ENCODE data around the gene MYH7B.

MYH7B gene

GRCh38 chr20:34955231-34956040 lies at the start of gene MYH7B, which contains the start of gene GSS:
Gene MYH7B, plus strand, starts transcription at chr20:34955868. Its CDS starts 22,138 bp downstream, at chr20:34978006.
Gene GSS, minus strand, starts transcription at chr20:34955806. Its CDS starts 3,954 bp downstream, at chr20:34951852.
- DNase-seq = peak; percentile 94

GRCh38 chr20:34907616-34908469 lies 47.8 kb upstream of the MYH7B start:
- no peak for DNase-seq

GRCh38 chr20:34915131-34915530 lies 40.5 kb upstream of the MYH7B start:
- DNase-seq = no peak

- no peak for DNase-seq
Observed at GRCh38 chr20:34915749-34916455, 39.8 kb upstream of the MYH7B start.

- no peak for DNase-seq
Observed at GRCh38 chr20:34916774-34917354, 38.8 kb upstream of the MYH7B start.

- no peak for DNase-seq
Observed at GRCh38 chr20:34920055-34920454, 35.6 kb upstream of the MYH7B start.

GRCh38 chr20:34921436-34921835 lies 34.2 kb upstream of the MYH7B start:
- DNase-seq = no peak

GRCh38 chr20:34922654-34923381 lies 32.9 kb upstream of the MYH7B start:
- DNase-seq = no peak

GRCh38 chr20:34923414-34923813 lies 32.3 kb upstream of the MYH7B start:
- no peak for DNase-seq

- no peak for DNase-seq
Observed at GRCh38 chr20:34925341-34925740, 30.3 kb upstream of the MYH7B start.

GRCh38 chr20:34925981-34926380 lies 29.7 kb upstream of the MYH7B start:
- DNase-seq = no peak

GRCh38 chr20:34926581-34926980 lies 29.1 kb upstream of the MYH7B start:
- DNase-seq = no peak

- no peak for DNase-seq
Observed at GRCh38 chr20:34927736-34928135, 27.9 kb upstream of the MYH7B start.

- no peak for DNase-seq
Observed at GRCh38 chr20:34928411-34928810, 27.3 kb upstream of the MYH7B start.

- no peak for DNase-seq
Observed at GRCh38 chr20:34931771-34932170, 23.9 kb upstream of the MYH7B start.

- no peak for DNase-seq
Observed at GRCh38 chr20:34938466-34939163, 17.1 kb upstream of the MYH7B start.

GRCh38 chr20:34940081-34940481 lies 15.6 kb upstream of the MYH7B start:
- no peak for DNase-seq

GRCh38 chr20:34941226-34941625 lies 14.4 kb upstream of the MYH7B start:
- no peak for DNase-seq

- DNase-seq = no peak
Observed at GRCh38 chr20:34942301-34942700, 13.4 kb upstream of the MYH7B start.

GRCh38 chr20:34943808-34944567 lies 11.7 kb upstream of the MYH7B start:
- DNase-seq = no peak
